ENCODE measurements around the gene GLP1R.

The GLP1R gene

GRCh38 chr6:39068391-39068790 lies 19.8 kb downstream of the GLP1R start:
- H3K4me1 ChIP-seq (ENCODE audit: control insufficient read depth, insufficient read depth, low read length) = no peaks in the 10 kb centered on the region
- H3K36me3 ChIP-seq (ENCODE audit: control insufficient read depth, insufficient read depth, low read length, severe bottlenecking) = no peaks in the 10 kb centered on the region
- H3K9me3 ChIP-seq (ENCODE audit: control insufficient read depth, low read length) = peaks cover 9% of the 10 kb centered on the region

GRCh38 chr6:39072830-39073229 lies 24.2 kb downstream of the GLP1R start:
- H3K4me1 ChIP-seq (ENCODE audit: control insufficient read depth, insufficient read depth, low read length) = no peaks in the 10 kb centered on the region
- peaks cover 31% of the 10 kb centered on the region for H3K27me3 ChIP-seq (replicated peaks; ENCODE audit: control insufficient read depth, insufficient read depth, low read length)
- H3K4me3 ChIP-seq (ENCODE audit: low read length) = no peak overlapping the region
- H3K9me3 ChIP-seq (ENCODE audit: control insufficient read depth, low read length) = peaks cover 9% of the 10 kb centered on the region
- no peak overlapping the region for H3K9ac ChIP-seq (ENCODE audit: low read length)
- no peak for DNase-seq (ENCODE audit: low read depth)
- no peaks in the 10 kb centered on the region for H3K36me3 ChIP-seq (ENCODE audit: control insufficient read depth, insufficient read depth, low read length, severe bottlenecking)

More at GRCh38 chr6:39068391-39068790, 19.8 kb downstream of the GLP1R start:
- Histone ChIP-seq H3K9ac (ENCODE audit: low read length) (no peak overlapping the region), H3K27me3 (replicated peaks; ENCODE audit: control insufficient read depth, insufficient read depth, low read length) (peaks cover 38% of the 10 kb centered on the region), H3K4me3 (ENCODE audit: low read length) (no peak overlapping the region)
- no peak for DNase-seq (ENCODE audit: low read depth)

- no peaks in the 10 kb centered on the region for H3K36me3 ChIP-seq (ENCODE audit: control insufficient read depth, insufficient read depth, low read length, severe bottlenecking)
- H3K27me3 ChIP-seq (replicated peaks; ENCODE audit: control insufficient read depth, insufficient read depth, low read length) = peaks cover 27% of the 10 kb centered on the region
- no peak overlapping the region for H3K9ac ChIP-seq (ENCODE audit: low read length)
- no peaks in the 10 kb centered on the region for H3K4me1 ChIP-seq (ENCODE audit: control insufficient read depth, insufficient read depth, low read length)
- DNase-seq (ENCODE audit: low read depth) = no peak
- H3K9me3 ChIP-seq (ENCODE audit: control insufficient read depth, low read length) = peaks cover 9% of the 10 kb centered on the region
- no peak overlapping the region for H3K4me3 ChIP-seq (ENCODE audit: low read length)
Measured at GRCh38 chr6:39073471-39074355, 25.1 kb downstream of the GLP1R start.

DNA sequence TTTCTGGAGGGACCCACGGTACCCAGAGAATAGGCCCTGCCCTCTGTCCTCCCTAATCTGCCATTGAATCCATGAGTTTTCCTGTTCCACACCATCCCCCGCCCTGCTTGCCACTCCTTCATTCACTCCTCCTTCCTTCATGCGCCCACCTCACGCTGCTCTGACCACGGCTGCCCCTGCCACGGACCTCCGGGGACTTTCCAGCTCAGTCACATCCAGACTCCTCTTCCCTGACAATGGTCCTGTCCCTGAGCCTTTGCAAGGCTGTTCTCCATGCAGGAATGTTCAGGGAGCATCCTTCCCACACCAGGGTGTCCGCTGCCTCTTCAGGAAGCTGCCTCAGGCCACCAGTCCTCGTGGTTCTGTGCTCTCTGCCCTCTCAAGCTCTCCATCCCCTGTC lies 25.9 kb downstream of the GLP1R start:
- Histone ChIP-seq H3K36me3 (ENCODE audit: control insufficient read depth, insufficient read depth, low read length, severe bottlenecking) (no peaks in the 10 kb centered on the region), H3K4me3 (ENCODE audit: low read length) (no peak overlapping the region), H3K4me1 (ENCODE audit: control insufficient read depth, insufficient read depth, low read length) (no peaks in the 10 kb centered on the region), H3K9ac (ENCODE audit: low read length) (no peak overlapping the region), H3K9me3 (ENCODE audit: control insufficient read depth, low read length) (peaks cover 9% of the 10 kb centered on the region), H3K27me3 (replicated peaks; ENCODE audit: control insufficient read depth, insufficient read depth, low read length) (peaks cover 33% of the 10 kb centered on the region)
- DNase-seq (ENCODE audit: low read depth) = no peak

GRCh38 chr6:39075010-39075686 lies 26.6 kb downstream of the GLP1R start:
- no peak for DNase-seq (ENCODE audit: low read depth)
- Histone ChIP-seq H3K4me1 (ENCODE audit: control insufficient read depth, insufficient read depth, low read length) (no peaks in the 10 kb centered on the region), H3K27me3 (replicated peaks; ENCODE audit: control insufficient read depth, insufficient read depth, low read length) (peaks cover 28% of the 10 kb centered on the region), H3K9ac (ENCODE audit: low read length) (no peak overlapping the region), H3K36me3 (ENCODE audit: control insufficient read depth, insufficient read depth, low read length, severe bottlenecking) (no peaks in the 10 kb centered on the region), H3K9me3 (ENCODE audit: control insufficient read depth, low read length) (peaks cover 4% of the 10 kb centered on the region), H3K4me3 (ENCODE audit: low read length) (no peak overlapping the region)

GRCh38 chr6:39075807-39076622 lies 27.4 kb downstream of the GLP1R start:
- H3K9me3 ChIP-seq (ENCODE audit: control insufficient read depth, low read length) = no peaks in the 10 kb centered on the region
- no peak for DNase-seq (ENCODE audit: low read depth)
- H3K27me3 ChIP-seq (replicated peaks; ENCODE audit: control insufficient read depth, insufficient read depth, low read length) = peaks cover 36% of the 10 kb centered on the region
- H3K4me1 ChIP-seq (ENCODE audit: control insufficient read depth, insufficient read depth, low read length) = no peaks in the 10 kb centered on the region
- H3K4me3 ChIP-seq (ENCODE audit: low read length) = no peak overlapping the region
- no peaks in the 10 kb centered on the region for H3K36me3 ChIP-seq (ENCODE audit: control insufficient read depth, insufficient read depth, low read length, severe bottlenecking)
- no peak overlapping the region for H3K9ac ChIP-seq (ENCODE audit: low read length)

DNA sequence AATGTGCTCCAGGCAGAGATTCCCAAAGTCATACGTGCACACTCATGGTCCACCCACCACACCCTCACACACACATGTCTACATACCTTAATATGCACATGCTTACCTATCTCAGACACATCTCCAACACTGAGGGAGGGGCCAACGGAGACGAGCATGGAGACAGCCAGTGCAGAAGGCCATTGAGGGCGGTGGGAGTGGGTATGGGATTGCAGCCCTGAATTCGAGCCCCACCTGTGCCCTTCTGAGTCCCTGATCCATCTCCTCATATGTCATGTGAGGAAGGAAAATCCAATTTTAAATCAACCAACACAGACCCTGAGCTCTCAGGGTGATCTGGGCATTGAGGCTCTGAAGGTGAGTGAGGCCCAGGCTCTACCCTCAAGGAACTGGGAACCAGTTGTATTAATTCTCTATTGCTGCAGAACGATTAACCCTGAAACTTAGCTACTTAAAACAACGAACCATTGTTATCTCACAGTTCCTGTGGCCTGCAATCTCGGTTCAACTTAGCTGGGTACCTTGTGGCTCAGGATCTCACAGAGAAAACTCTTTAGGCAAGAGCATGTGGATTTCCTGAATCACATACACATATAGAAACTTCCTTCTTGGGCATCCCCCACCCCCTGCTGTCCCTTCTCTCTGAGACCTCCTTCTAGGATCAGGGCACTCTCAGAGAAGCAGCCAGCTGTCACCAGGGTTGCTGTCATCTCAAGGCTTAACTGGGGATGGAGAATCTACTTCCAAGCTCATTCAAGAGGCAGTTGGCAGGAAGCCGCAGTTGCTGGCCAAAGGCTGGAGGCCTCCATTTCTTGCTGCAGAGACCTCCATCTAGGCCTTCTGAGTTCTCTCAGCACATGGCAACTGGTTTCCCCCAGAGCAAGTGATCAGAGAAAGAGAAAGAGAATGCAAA lies 28.3 kb downstream of the GLP1R start:
- no peaks in the 10 kb centered on the region for H3K9me3 ChIP-seq (ENCODE audit: control insufficient read depth, low read length)
- no peaks in the 10 kb centered on the region for H3K36me3 ChIP-seq (ENCODE audit: control insufficient read depth, insufficient read depth, low read length, severe bottlenecking)
- no peak for DNase-seq (ENCODE audit: low read depth)
- H3K4me3 ChIP-seq (ENCODE audit: low read length) = no peak overlapping the region
- no peaks in the 10 kb centered on the region for H3K4me1 ChIP-seq (ENCODE audit: control insufficient read depth, insufficient read depth, low read length)
- H3K27me3 ChIP-seq (replicated peaks; ENCODE audit: control insufficient read depth, insufficient read depth, low read length) = peaks cover 36% of the 10 kb centered on the region
- H3K9ac ChIP-seq (ENCODE audit: low read length) = no peak overlapping the region

GRCh38 chr6:39077882-39078594 lies 29.5 kb downstream of the GLP1R start:
- Histone ChIP-seq H3K4me3 (ENCODE audit: low read length) (no peak overlapping the region), H3K9me3 (ENCODE audit: control insufficient read depth, low read length) (no peaks in the 10 kb centered on the region), H3K9ac (ENCODE audit: low read length) (no peak overlapping the region), H3K36me3 (ENCODE audit: control insufficient read depth, insufficient read depth, low read length, severe bottlenecking) (no peaks in the 10 kb centered on the region), H3K4me1 (ENCODE audit: control insufficient read depth, insufficient read depth, low read length) (no peaks in the 10 kb centered on the region), H3K27me3 (replicated peaks; ENCODE audit: control insufficient read depth, insufficient read depth, low read length) (peaks cover 33% of the 10 kb centered on the region)
- no peak for DNase-seq (ENCODE audit: low read depth)

- no peaks in the 10 kb centered on the region for H3K9me3 ChIP-seq (ENCODE audit: control insufficient read depth, low read length)
- H3K4me3 ChIP-seq (ENCODE audit: low read length) = no peak overlapping the region
- no peaks in the 10 kb centered on the region for H3K36me3 ChIP-seq (ENCODE audit: control insufficient read depth, insufficient read depth, low read length, severe bottlenecking)
- no peak for DNase-seq (ENCODE audit: low read depth)
- H3K4me1 ChIP-seq (ENCODE audit: control insufficient read depth, insufficient read depth, low read length) = no peaks in the 10 kb centered on the region
- H3K27me3 ChIP-seq (replicated peaks; ENCODE audit: control insufficient read depth, insufficient read depth, low read length) = peaks cover 40% of the 10 kb centered on the region
- no peak overlapping the region for H3K9ac ChIP-seq (ENCODE audit: low read length)
Measured at GRCh38 chr6:39078695-39079094, 30.1 kb downstream of the GLP1R start.

Data from adipocyte (in vitro differentiated cells).